GM12873 (cell line): ENCODE measurements around the gene PCDHGA1.

Experiments
- TF ChIP-seq, protein P1 (sequence below): IDR thresholded peaks from 2 replicates; pipeline ENCODE4 v1.5.1; 2012; ENCODE audit warnings: low read depth, mild to moderate bottlenecking, moderate library complexity, low read length, control low read depth; ENCODE audit not compliant: insufficient read depth; ENCODE audit errors: missing control alignments

The PCDHGA1 gene

DNA sequence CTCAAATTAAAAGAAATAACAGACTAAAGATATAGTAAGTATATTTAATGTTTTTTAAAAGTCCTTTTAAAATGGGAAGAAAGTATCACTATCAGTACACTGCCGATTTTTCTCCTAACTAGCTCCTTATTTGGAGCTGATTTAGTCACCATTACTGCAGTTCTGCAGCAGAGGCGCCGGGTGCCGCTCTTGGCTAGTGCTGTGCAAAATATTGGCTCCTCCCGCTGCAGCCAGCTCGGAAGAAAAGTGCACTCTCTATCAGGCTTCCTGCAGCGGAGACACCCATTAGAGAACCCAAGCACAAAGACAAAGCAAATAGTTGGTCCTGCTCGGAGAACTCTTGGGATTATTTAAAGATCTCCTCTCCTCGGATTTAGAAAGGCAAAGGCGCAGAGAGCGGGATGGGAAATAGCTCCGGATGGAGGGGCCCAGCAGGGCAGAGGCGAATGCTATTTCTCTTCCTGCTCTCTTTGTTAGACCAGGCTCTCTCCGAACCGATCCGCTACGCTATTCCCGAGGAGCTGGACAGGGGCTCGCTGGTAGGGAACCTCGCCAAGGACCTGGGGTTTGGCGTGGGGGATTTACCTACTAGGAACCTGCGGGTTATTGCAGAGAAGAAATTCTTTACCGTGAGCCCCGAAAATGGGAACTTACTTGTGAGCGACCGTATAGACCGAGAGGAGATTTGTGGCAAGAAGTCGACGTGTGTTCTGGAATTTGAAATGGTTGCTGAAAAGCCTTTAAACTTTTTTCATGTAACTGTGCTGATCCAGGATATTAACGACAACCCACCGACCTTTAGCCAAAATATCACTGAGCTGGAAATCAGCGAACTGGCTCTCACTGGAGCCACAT is 39.9 kb downstream of the PCDHGA1 start, which contains the start of gene PCDHGB3:
Gene PCDHGB3 (plus strand): TSS at position 249 of the 855 bp plus-strand sequence. CDS start 153 bp downstream, at position 402.
- TF ChIP-seq, protein P1, sequence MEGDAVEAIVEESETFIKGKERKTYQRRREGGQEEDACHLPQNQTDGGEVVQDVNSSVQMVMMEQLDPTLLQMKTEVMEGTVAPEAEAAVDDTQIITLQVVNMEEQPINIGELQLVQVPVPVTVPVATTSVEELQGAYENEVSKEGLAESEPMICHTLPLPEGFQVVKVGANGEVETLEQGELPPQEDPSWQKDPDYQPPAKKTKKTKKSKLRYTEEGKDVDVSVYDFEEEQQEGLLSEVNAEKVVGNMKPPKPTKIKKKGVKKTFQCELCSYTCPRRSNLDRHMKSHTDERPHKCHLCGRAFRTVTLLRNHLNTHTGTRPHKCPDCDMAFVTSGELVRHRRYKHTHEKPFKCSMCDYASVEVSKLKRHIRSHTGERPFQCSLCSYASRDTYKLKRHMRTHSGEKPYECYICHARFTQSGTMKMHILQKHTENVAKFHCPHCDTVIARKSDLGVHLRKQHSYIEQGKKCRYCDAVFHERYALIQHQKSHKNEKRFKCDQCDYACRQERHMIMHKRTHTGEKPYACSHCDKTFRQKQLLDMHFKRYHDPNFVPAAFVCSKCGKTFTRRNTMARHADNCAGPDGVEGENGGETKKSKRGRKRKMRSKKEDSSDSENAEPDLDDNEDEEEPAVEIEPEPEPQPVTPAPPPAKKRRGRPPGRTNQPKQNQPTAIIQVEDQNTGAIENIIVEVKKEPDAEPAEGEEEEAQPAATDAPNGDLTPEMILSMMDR: peak; percentile 67

DNA sequence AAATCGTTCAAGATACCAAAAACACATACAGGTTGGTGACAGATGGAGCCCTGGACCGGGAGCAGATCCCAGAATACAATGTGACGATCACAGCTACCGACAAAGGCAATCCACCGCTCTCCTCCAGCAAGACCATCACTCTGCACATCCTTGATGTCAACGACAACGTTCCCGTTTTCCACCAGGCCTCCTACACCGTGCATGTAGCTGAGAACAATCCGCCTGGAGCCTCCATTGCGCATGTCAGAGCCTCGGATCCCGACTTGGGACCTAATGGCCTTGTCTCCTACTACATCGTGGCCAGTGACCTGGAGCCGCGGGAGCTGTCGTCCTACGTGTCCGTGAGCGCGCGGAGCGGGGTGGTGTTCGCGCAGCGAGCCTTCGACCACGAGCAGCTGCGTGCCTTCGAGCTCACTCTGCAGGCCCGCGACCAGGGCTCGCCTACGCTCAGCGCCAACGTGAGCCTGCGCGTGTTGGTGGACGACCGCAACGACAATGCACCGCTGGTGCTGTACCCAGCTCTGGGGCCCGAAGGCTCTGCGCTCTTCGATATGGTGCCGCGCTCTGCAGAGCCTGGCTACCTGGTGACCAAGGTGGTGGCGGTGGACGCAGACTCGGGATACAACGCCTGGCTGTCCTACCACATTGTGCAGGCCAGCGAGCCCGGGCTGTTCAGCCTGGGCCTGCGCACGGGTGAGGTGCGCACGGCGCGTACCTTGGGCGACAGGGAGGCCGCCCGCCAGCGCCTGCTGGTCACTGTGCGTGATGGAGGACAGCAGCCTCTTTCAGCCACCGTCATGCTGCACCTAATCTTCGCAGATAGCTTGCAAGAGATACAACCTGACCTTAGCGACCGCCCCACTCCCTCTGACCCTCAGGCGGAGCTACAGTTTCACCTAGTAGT is 41.5 kb downstream of the PCDHGA1 start:
- TF ChIP-seq, protein P1: no peak

DNA sequence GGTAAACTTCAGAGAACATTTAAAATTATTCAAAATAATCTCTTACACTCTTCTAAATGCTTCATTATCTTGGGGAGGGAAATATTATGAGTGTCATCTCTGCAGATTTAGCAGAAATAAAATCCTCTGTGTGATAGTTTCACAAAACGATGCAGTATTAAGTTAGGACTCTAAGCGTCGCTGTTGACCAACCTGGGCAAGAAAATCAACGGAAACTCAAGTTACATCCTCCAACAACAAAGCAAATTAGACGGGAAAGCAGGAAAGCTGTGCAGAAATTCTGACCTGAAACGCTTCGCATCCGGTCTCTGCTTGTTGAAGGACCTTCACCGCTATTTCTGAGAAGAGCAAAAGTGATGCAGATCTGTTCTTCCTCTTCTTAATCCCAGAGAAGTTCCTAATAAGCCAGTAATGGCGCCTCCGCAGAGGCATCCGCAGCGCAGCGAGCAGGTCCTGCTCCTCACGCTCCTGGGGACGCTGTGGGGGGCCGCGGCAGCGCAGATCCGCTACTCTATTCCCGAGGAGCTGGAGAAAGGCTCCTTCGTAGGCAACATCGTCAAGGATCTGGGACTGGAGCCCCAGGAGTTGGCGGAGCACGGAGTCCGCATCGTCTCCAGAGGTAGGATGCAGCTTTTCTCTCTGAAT is 43.5 kb downstream of the PCDHGA1 start, which contains the start of gene PCDHGA6:
Gene PCDHGA6 (plus strand): TSS at position 219 of the 645 bp plus-strand sequence. CDS start 193 bp downstream, at position 412.
- TF ChIP-seq, protein P1: peak; percentile 49

DNA sequence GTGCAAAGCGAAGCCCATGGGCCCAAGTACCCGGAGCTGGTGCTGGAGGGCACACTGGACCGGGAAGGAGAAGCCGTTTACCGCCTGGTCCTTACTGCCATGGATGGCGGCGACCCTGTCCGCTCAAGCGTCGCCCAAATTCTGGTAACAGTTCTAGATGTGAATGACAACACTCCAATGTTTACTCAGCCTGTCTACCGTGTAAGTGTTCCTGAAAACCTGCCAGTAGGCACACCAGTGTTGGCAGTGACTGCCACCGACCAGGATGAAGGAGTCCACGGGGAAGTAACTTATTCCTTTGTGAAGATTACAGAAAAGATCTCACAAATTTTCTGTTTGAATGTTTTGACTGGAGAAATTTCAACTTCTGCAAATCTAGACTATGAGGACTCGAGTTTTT is 44.3 kb downstream of the PCDHGA1 start:
- TF ChIP-seq, protein P1: no peak

DNA sequence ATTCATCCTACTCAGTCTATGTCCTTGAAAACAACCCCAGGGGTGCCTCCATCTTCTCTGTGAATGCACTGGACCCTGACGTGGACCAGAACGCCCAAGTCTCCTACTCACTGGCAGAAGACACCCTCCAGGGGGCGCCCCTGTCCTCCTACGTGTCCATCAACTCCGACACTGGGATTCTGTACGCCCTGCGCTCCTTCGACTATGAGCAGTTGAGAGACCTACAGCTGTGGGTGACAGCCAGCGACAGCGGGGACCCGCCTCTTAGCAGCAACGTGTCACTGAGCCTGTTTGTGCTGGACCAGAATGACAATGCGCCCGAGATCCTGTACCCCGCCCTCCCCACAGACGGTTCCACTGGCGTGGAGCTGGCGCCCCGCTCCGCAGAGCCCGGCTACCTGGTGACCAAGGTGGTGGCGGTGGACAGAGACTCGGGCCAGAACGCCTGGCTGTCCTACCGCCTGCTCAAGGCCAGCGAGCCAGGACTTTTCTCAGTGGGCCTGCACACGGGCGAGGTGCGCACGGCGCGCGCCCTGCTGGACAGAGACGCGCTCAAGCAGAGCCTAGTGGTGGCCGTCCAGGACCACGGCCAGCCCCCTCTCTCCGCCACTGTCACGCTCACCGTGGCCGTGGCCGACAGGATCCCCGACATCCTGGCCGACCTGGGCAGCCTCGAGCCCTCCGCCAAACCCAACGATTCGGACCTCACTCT is 45.3 kb downstream of the PCDHGA1 start:
- TF ChIP-seq, protein P1: peak; percentile 15

DNA sequence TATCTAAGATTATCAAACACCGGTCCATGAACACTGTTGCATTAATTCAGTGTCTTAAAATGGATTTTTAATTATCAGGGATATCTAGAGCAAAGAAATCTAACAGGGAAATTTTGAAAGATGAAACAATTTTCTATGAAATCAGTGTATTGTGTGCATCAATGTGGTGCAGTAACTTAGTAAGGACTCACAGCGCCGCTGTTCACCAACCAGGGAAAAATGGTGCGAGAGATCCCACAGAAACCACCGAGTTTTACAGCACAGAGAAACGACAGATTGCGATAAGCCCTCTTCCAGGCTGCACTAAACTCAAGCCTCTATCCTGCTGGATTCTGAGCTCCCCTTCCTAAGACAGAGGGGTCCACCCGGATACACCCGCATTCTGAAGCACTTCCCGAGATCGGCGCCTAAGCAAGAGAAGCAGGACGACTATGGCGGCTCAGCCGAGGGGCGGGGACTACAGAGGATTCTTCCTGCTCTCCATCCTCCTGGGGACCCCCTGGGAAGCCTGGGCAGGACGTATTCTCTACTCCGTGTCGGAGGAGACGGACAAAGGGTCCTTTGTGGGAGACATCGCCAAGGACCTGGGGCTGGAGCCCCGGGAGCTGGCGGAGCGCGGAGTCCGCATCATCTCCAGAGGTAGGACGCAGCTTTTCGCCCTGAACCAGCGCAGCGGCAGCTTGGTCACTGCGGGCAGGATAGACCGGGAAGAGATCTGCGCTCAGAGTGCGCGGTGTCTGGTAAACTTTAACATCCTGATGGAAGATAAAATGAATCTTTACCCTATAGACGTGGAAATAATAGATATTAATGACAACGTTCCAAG is 52.4 kb downstream of the PCDHGA1 start, which contains the start of gene PCDHGA7:
Gene PCDHGA7 (plus strand): TSS at position 274 of the 826 bp plus-strand sequence. CDS start 158 bp downstream, at position 432.
- TF ChIP-seq, protein P1: no peak
